Measurements from ENCODE around the gene HOXC6. TPM values are rescaled to one million over a fixed set of nuclear protein-coding genes. Genes with fewer than 3 reads are reported as not detected.

Gene HOXC6
- total and polyA plus RNA-seq, 2 of the 13 experiments (the other 11 are each of a cell fraction or from before 2014, with no cell fraction given), result not detected

GRCh38 chr12:54033106-54033979, 5.1 kb downstream of the HOXC6 start:
- peaks cover 7% of the 10 kb centered on the region; the same call in 1 of the 2 replicates for H3K4me1 ChIP-seq (ENCODE audit: insufficient read depth, low read length)
- POLR2A ChIA-PET, result no interaction called here
- H4K20me1 ChIP-seq (ENCODE audit: insufficient read depth, low read length), result no peaks in the 10 kb centered on the region
- peak; percentile 59 for ATAC-seq
- no peak overlapping the region for H3K27ac ChIP-seq (ENCODE audit: extremely low read length, insufficient read depth, low read length)
- FAIRE-seq, result no peak
- H3K27me3 ChIP-seq (ENCODE audit: control insufficient read depth in 1 of 2, insufficient read depth in 2 of 2, low read length in 2 of 2), result peaks cover 5 to 71% of the 10 kb centered on the region in 2 experiments; a peak in 4 of 5 replicates
- H3K4me3 ChIP-seq (replicated peaks in 1 of 3; ENCODE audit: insufficient read depth in 1 of 3, low read depth in 2 of 3, low read length in 3 of 3), result peak overlapping the region in 1 of 3 experiments; percentile 32; a peak in 2 of 6 replicates
- no peaks in the 10 kb centered on the region for H3K9me3 ChIP-seq (ENCODE audit: low read length)
- H3K9ac ChIP-seq (ENCODE audit: insufficient read depth, low read depth, low read length), result no peak overlapping the region
- H3K4me2 ChIP-seq (ENCODE audit: low read depth, low read length), result peak overlapping the region; percentile 62
- H3K79me2 ChIP-seq (ENCODE audit: insufficient read depth, low read length), result no peaks in the 10 kb centered on the region
- intact Hi-C loops (cut with micrococcal nuclease; ENCODE audit: unreplicated experiment), result loop anchor here (5.0 kb wide), 1 partner anchor 104 kb away; no protein-coding TSS in a partner anchor
- 11% methylated on average over 30 of the region's 61 CpGs for WGBS (ENCODE audit: low lambda C conversion rate)
- H2AFZ ChIP-seq (ENCODE audit: low read length), result no peak overlapping the region
- DNase-seq (ENCODE audit: low spot score), result peak; percentile 4
- no peaks in the 10 kb centered on the region for H3K36me3 ChIP-seq (replicated peaks in 1 of 2; ENCODE audit: control insufficient read depth in 1 of 2, insufficient read depth in 2 of 2, low read length in 2 of 2)
- no TSS peak for BruUV-seq (replicated peaks)
- TF ChIP-seq SMC3 (IDR thresholded peaks at IDR 0.05; ENCODE audit: low read length), result no peak
- TF ChIP-seq DDIT3 (CRISPR knock-in tag; IDR thresholded peaks at IDR 0.05), result no peak
- TF ChIP-seq ZNF296 (CRISPR knock-in tag; conservative IDR thresholded peaks at IDR 0.05), result no peak
- no peak for TF ChIP-seq TFAP4 (IDR thresholded peaks at IDR 0.05; ENCODE audit: borderline replicate concordance, low read depth)
- no peak for TF ChIP-seq ZNF766 (CRISPR knock-in tag; IDR thresholded peaks at IDR 0.05; ENCODE audit: borderline replicate concordance)
- peak; percentile 90 for TF ChIP-seq EZH2 (conservative IDR thresholded peaks at IDR 0.05; ENCODE audit: low read depth, low read length)
- no peak for TF ChIP-seq ZNF256 (CRISPR knock-in tag; conservative IDR thresholded peaks at IDR 0.05)
- no peak for TF ChIP-seq XBP1 (CRISPR knock-in tag; IDR thresholded peaks at IDR 0.05)
- TF ChIP-seq UBTF (CRISPR knock-in tag; IDR thresholded peaks at IDR 0.05), result 0 out of 2 replicates have a peak, but pooled peaks have one; percentile 10
- no peak for TF ChIP-seq ONECUT2 (CRISPR knock-in tag; IDR thresholded peaks at IDR 0.05)
- TF ChIP-seq ZNF777 (CRISPR knock-in tag; IDR thresholded peaks at IDR 0.05), result no peak
- no peak for TF ChIP-seq SIN3A (IDR thresholded peaks at IDR 0.05; ENCODE audit: borderline replicate concordance, low read depth, low read length)
- no peak for TF ChIP-seq DMAP1 (CRISPR knock-in tag; IDR thresholded peaks at IDR 0.05)
- no peak for TF ChIP-seq RCOR2 (CRISPR knock-in tag; IDR thresholded peaks at IDR 0.05)
- TF ChIP-seq YEATS4 (CRISPR knock-in tag; IDR thresholded peaks at IDR 0.05; ENCODE audit: borderline replicate concordance), result no peak
- TF ChIP-seq KLF16 (CRISPR knock-in tag; IDR thresholded peaks at IDR 0.05), result no peak
- CTCF ChIA-PET (ENCODE audit: low intra/inter-chr PET ratio, low total read pairs), result interaction anchor here (0.6 to 3.7 kb wide), 7 partner anchors 158 to 183 kb away, joined by 3 to 33 read pairs (median 5); no protein-coding TSS in a partner anchor
- in situ Hi-C loops (cut with HindIII; ENCODE audit: extremely low pct_ligation_motif_present, low pct_unique_long_range_greater_than_20kb), result loop anchor here (5.0 kb wide), 2 partner anchors 99 to 159 kb away; no protein-coding TSS in a partner anchor

All from HepG2 (cell line).